Measurements from ENCODE around the gene SNAP29. TPM values are rescaled to one million over a fixed set of nuclear protein-coding genes. Genes with fewer than 3 reads are reported as not detected.
A peak's percentile ranks its signal among the peaks of the same experiment; 100 is the strongest.
"Not testable (repeated sequence)": the region's sequence is repeated elsewhere in the genome, so short reads cannot be mapped to it uniquely, and the experiment has no call there.

The SNAP29 gene
- polyA plus RNA-seq, 1 donor: 29.8 TPM

DNA sequence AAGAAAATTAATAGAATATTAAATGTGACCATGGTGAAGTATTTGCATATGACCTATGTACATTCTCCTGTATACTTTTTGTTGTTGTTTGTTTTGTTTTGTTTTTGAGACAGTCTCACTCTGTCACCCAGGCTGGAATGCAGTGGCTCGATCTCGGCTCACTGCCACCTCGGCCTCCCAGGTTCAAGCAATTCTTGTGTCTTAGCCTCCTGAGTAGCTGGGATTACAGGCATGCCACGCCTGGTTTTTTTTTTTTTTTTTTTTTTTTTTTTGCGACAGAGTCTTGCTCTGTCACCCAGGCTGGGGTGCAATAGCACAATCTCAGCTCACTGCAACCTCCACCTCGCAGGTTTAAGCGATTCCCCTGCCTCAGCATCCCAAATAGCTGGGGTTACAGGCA lies 38.9 kb downstream of the SNAP29 start:
- H3K4me1 ChIP-seq (ENCODE audit: control insufficient read depth, insufficient read depth, low read length): not testable (repeated sequence)

DNA sequence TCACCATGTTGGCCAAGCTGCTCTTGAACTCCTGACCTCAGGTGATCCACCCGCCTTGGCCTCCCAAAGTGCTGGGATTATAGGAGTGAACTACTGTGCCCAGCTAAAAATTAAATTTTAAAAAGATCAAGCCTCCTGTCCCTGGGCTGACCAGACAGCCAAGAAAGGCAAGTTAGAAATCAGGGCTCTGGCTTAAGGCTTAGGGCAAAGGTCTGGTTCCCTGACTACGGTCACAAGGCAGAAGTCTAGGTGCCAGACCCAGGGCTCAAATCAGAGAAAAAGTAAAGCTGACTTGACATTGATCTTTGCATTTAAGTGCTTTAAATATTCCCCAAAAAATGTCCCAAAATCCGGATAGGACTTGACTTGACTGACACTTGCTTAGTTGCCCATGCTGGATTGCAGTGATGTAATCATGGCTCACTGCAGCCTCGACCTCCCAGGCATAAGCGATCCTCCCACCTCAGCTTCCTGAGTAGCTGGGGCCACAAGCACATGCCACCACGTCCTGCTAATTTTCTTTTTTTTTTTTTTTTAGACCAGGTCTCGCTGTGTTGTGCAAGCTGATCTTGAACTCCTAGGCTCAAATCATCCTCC lies 41.1 kb downstream of the SNAP29 start:
- Histone ChIP-seq H3K9me3 (ENCODE audit: control insufficient read depth, low read depth, low read length) (no peaks in the 10 kb centered on the region), H3K27me3 (ENCODE audit: control insufficient read depth, insufficient read depth, low read length) (no peaks in the 10 kb centered on the region), H3K4me3 (ENCODE audit: low read length) (no peak overlapping the region), H3K36me3 (ENCODE audit: control insufficient read depth, insufficient read depth, low read length) (no peaks in the 10 kb centered on the region), H3K27ac (ENCODE audit: low read length) (no peak overlapping the region), H3K4me1 (ENCODE audit: control insufficient read depth, insufficient read depth, low read length) (no peaks in the 10 kb centered on the region)
- peak in 1 of 2 donors; percentile 40 for DNase-seq
- WGBS (ENCODE audit: insufficient coverage, low lambda C conversion rate): 63% methylated on average over 1 of the region's 7 CpGs

More for the DNA sequence above, 38.9 kb downstream of the SNAP29 start:
- H3K27ac ChIP-seq (ENCODE audit: low read length); H3K9me3 ChIP-seq (ENCODE audit: control insufficient read depth, low read depth, low read length); H3K27me3 ChIP-seq (ENCODE audit: control insufficient read depth, insufficient read depth, low read length); H3K4me3 ChIP-seq (ENCODE audit: low read length); DNase-seq; H3K36me3 ChIP-seq (ENCODE audit: control insufficient read depth, insufficient read depth, low read length): not testable (repeated sequence)
- no CpG with 5 or more reads among the region's 7 CpGs for WGBS (ENCODE audit: insufficient coverage, low lambda C conversion rate)

DNA sequence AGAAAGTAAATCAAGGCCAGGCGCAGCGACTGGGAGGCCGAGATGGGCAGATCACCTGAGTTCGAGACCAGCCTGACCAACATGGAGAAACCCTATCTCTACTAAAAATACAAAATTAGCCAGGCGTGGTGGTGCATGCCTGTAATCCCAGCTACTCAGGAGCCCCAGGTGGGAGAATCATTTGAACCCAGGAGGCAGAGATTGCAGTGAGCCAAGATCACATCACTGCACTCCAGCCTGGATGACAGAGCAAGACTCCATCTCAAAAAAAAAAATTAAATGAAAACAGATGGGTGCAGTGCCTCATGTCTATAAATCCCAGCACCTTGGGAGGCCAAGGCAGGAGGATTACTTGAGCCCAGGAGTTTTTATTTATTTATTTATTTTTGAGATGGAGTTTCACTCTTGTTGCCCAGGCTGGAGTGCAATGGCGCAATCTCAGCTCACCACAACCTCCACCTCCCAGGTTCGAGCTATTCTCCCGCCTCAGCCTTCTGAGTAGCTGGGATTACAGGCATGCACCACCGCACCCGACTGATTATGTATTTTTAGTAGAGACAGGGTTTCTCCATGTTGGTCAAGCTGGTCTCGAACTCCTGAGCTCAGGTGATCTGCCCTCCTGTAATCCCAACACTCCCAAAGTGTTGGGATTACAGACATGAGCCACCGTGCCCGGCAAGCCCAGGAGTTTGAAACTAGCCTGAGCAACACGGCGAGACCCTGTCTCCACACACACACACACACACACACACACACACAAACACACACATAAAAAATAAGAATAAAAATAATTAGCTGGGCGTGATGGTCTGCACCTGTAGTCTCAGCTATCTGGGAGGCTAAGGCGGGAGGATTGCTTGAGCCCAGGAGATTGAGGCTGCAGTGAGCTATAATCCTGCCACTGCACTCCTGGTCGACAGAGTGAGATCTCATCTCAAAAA lies 42.6 kb downstream of the SNAP29 start:
- WGBS (ENCODE audit: insufficient coverage, low lambda C conversion rate): no CpG with 5 or more reads among the region's 18 CpGs
- not testable (repeated sequence) for H3K4me3 ChIP-seq (ENCODE audit: low read length); DNase-seq; H3K9me3 ChIP-seq (ENCODE audit: control insufficient read depth, low read depth, low read length); H3K27me3 ChIP-seq (ENCODE audit: control insufficient read depth, insufficient read depth, low read length); H3K27ac ChIP-seq (ENCODE audit: low read length); H3K4me1 ChIP-seq (ENCODE audit: control insufficient read depth, insufficient read depth, low read length); H3K36me3 ChIP-seq (ENCODE audit: control insufficient read depth, insufficient read depth, low read length)

DNA sequence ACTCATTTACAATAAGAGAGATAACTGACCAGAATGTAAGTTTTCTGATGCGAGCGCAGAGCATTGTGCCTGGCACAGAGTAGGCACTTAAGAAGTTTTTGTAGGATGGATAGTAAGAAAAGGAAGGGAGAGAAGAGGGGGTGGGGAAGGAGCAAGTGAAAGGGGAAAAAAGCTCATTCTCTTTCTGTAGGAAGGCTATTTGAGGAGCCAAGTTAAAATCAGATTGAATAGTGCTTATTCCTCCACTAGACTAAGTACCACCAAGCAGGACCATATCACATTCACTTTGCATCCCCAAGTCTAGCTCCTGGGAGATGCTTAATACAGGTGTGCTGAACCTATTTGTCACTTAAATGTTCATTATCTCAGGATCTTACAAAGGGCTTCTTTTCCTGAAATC lies 44.3 kb downstream of the SNAP29 start:
- Histone ChIP-seq H3K9me3 (ENCODE audit: control insufficient read depth, low read depth, low read length) (no peaks in the 10 kb centered on the region), H3K4me1 (ENCODE audit: control insufficient read depth, insufficient read depth, low read length) (no peaks in the 10 kb centered on the region), H3K4me3 (ENCODE audit: low read length) (no peak overlapping the region), H3K36me3 (ENCODE audit: control insufficient read depth, insufficient read depth, low read length) (no peaks in the 10 kb centered on the region), H3K27me3 (ENCODE audit: control insufficient read depth, insufficient read depth, low read length) (no peaks in the 10 kb centered on the region), H3K27ac (ENCODE audit: low read length) (no peak overlapping the region)
- WGBS (ENCODE audit: insufficient coverage, low lambda C conversion rate): no CpG with 5 or more reads among the region's 2 CpGs
- DNase-seq: no peak

DNA sequence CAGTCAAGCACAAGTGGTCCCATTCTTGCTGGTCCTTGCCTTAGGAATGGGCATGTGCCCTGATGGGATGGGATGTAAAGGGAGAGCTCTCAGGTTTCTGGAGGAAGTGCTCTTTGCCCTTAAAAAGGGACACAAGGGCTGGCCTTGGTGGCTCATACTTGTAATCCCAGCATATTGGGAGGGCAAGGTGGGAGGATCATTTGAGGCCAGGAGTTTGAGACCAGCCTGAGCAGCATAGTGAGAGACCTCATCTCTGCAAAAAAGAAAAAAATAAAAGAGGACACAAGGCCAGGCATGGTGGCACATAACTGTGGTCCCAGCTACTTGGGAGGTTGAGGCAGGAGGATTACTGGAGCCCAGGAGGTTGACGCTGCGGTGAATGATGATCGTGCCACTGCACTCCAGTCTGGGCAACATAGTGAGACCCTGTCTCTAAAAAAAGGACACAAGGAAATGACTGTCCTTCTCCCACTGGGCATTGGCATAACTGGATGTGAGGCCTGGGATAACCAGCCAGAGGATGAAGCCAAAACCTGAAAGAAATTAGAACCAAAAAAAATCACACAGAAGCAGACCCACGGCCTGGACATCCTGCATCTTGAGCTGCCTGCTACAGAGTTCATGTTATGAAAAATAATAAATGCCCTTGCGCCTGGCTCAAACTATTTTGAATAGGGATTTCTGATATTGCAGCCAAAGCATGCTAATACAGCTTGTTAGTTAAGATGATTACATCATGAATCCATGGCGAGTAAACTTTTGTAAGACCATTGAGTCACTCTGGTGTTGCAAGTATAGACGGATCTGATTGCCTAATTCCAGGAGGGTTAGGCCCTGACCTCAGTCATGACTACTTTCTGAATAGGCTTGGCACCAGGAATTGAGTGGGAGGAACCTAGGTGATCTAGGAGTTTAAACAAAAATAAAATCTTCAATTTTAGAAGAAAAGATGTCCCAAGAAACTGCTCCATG lies 45.5 kb downstream of the SNAP29 start:
- Histone ChIP-seq H3K36me3 (ENCODE audit: control insufficient read depth, insufficient read depth, low read length) (no peaks in the 10 kb centered on the region), H3K27ac (ENCODE audit: low read length) (no peak overlapping the region)
- DNase-seq: no peak

DNA sequence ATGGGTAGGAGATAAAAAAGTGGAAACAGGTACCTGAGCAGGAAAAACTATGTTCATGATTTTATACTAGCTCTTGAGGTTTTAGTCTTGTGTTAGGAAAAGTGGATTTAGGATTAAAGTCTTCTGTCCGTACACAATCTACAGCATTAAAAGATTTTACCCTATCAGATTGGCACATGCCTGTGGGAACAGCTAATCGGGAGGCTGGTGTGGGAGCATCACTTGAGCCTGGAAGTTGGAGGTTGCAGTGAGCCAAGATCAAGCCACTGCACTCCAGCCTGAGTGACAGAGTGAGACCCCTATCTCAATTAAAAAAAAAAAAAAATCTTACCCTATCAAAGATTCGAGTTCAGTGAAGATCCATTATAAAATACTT lies 46.2 kb downstream of the SNAP29 start:
- Histone ChIP-seq H3K27ac (ENCODE audit: low read length) (no peak overlapping the region), H3K9me3 (ENCODE audit: control insufficient read depth, low read depth, low read length) (no peaks in the 10 kb centered on the region), H3K4me1 (ENCODE audit: control insufficient read depth, insufficient read depth, low read length) (no peaks in the 10 kb centered on the region), H3K4me3 (ENCODE audit: low read length) (no peak overlapping the region), H3K27me3 (ENCODE audit: control insufficient read depth, insufficient read depth, low read length) (no peaks in the 10 kb centered on the region), H3K36me3 (ENCODE audit: control insufficient read depth, insufficient read depth, low read length) (no peaks in the 10 kb centered on the region)
- 80% methylated on average over 1 of the region's 3 CpGs for WGBS (ENCODE audit: insufficient coverage, low lambda C conversion rate)
- no peak for DNase-seq

More for the DNA sequence above, 45.5 kb downstream of the SNAP29 start:
- Histone ChIP-seq H3K9me3 (ENCODE audit: control insufficient read depth, low read depth, low read length) (no peaks in the 10 kb centered on the region), H3K4me3 (ENCODE audit: low read length) (no peak overlapping the region), H3K27me3 (ENCODE audit: control insufficient read depth, insufficient read depth, low read length) (no peaks in the 10 kb centered on the region), H3K4me1 (ENCODE audit: control insufficient read depth, insufficient read depth, low read length) (no peaks in the 10 kb centered on the region)
- 60% methylated on average over 1 of the region's 7 CpGs for WGBS (ENCODE audit: insufficient coverage, low lambda C conversion rate)

DNA sequence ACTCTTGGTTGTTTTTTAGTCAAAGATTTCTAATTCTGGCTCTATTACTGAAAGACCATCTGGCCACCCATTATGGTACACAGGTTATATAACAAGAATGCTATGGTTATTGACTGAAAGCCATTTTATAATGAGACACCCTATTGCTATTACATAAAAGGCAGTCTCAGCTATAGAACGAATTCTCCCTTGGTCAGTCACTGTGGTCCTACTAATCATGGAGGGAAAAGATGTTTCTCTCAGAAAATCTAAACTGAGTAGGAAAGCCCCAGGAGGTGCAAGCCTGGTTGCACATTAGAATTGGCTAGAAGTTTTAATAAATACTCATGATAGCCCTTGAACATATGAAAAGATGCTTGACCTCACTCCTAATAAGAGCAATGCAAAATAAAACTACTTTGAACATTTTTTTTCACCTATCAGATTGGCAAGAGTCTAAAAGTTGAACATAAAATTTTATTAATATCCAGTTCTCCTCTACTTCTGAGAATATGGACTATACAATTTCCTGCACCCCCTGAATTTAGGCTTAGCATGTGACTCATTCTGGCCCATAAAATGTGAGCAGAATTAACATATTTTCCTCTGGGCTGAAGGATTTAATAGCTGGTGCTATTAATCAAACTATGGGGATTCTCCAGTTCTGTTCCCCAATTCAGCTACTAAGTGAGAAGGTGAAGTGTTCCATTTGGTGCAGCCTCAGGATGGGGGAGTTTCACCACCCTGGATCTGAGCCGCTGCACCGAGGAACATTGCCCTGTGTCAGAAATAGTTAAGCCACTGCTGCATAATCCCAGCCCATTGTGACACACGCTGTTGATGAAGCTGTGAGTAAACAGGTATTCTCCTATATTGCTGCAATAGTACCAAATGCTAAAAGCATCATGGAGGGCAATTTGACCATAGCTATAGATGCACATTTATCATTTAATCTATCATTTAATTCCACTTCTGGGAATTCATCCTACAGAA lies 46.9 kb downstream of the SNAP29 start:
- H3K27me3 ChIP-seq (ENCODE audit: control insufficient read depth, insufficient read depth, low read length): no peaks in the 10 kb centered on the region
- no peak overlapping the region for H3K27ac ChIP-seq (ENCODE audit: low read length)
- no peak overlapping the region for H3K4me3 ChIP-seq (ENCODE audit: low read length)
- no peaks in the 10 kb centered on the region for H3K36me3 ChIP-seq (ENCODE audit: control insufficient read depth, insufficient read depth, low read length)
- DNase-seq: no peak
- no CpG with 5 or more reads among the region's 4 CpGs for WGBS (ENCODE audit: insufficient coverage, low lambda C conversion rate)
- no peaks in the 10 kb centered on the region for H3K4me1 ChIP-seq (ENCODE audit: control insufficient read depth, insufficient read depth, low read length)
- H3K9me3 ChIP-seq (ENCODE audit: control insufficient read depth, low read depth, low read length): no peaks in the 10 kb centered on the region

DNA sequence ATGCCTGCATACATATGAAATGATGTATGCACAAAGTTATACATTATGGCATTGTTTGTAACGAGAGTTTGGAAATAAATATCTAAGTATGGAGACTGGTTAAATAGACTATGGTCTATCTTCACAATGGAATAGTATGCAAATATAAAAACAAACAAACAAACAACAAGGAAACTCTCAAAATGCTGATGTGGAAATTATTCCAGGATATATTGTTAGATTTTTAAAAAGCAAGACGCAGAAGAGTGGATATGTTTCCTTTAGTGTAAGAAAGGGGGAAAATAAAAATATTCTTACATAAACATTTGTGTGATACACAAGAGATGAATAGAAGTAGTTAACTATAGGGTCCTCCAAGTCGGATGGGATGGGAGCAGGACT lies 47.6 kb downstream of the SNAP29 start:
- H3K27me3 ChIP-seq (ENCODE audit: control insufficient read depth, insufficient read depth, low read length): no peaks in the 10 kb centered on the region
- WGBS (ENCODE audit: insufficient coverage, low lambda C conversion rate): 85% methylated on average over 2 of the region's 3 CpGs

DNA sequence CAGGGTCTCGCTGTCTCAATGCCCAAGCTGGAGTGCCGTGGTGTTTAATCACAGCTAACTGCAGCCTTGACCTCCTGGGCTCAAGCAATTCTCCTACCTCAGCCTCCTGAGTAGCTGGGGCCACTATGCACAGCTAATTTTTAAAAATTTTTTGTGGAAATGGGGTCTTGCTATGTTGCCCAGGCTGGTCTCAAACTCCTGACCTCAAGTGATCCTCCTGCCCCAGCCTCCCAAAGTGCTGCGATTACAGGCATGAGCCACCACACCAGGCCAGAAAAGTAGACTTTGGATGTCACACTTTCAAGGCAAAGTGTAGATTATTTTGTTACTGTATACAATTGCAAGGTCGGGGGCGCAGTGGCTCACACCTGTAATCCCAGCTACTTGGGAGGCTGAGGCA lies 49.9 kb downstream of the SNAP29 start:
- not testable (repeated sequence) for H3K27ac ChIP-seq (ENCODE audit: low read length); DNase-seq; H3K9me3 ChIP-seq (ENCODE audit: control insufficient read depth, low read depth, low read length); H3K4me3 ChIP-seq (ENCODE audit: low read length); H3K27me3 ChIP-seq (ENCODE audit: control insufficient read depth, insufficient read depth, low read length); H3K4me1 ChIP-seq (ENCODE audit: control insufficient read depth, insufficient read depth, low read length); H3K36me3 ChIP-seq (ENCODE audit: control insufficient read depth, insufficient read depth, low read length)
- WGBS (ENCODE audit: insufficient coverage, low lambda C conversion rate): no CpG with 5 or more reads among the region's 5 CpGs

More for the DNA sequence above, 47.6 kb downstream of the SNAP29 start:
- Histone ChIP-seq H3K9me3 (ENCODE audit: control insufficient read depth, low read depth, low read length) (no peaks in the 10 kb centered on the region), H3K27ac (ENCODE audit: low read length) (no peak overlapping the region), H3K4me3 (ENCODE audit: low read length) (no peak overlapping the region), H3K36me3 (ENCODE audit: control insufficient read depth, insufficient read depth, low read length) (no peaks in the 10 kb centered on the region), H3K4me1 (ENCODE audit: control insufficient read depth, insufficient read depth, low read length) (no peaks in the 10 kb centered on the region)
- no peak for DNase-seq

Measured in large intestine (tissue), 3 donors.